Upper lobe of left lung (tissue), 4 donors: ENCODE results near the gene CACNB4.

Experiments
- EP300 ChIP-seq, 4 donors: sonication (generic); formaldehyde crosslinking; IDR thresholded peaks; one replicate each; pipeline ENCODE4 v1.5.1; 2017; ENCODE audit warnings: antibody characterized with exemption in 4 of 4, control low read depth in 2 of 4
- POLR2A ChIP-seq, 4 donors: fragments of 450-650 bp; IDR thresholded peaks; one replicate each; pipeline ENCODE4 v1.5.1; 2016 to 2017; ENCODE audit warnings: antibody characterized with exemption in 4 of 4, mild to moderate bottlenecking in 2 of 4
- POLR2AphosphoS5 ChIP-seq, 2 donors: sonication (generic); formaldehyde crosslinking; IDR thresholded peaks; one replicate each; pipeline ENCODE4 v1.5.1; 2017; ENCODE audit warnings: antibody characterized with exemption in 2 of 2
- TF ChIP-seq, protein P1 (sequence below), 6 experiments: fragments of 450-650 bp in 4 of 6; fragments of 200-600 bp in 2 of 6; sonication (generic) in 2 of 6; IDR thresholded peaks; one replicate each; pipeline ENCODE4 v1.5.1; 2016 to 2019; ENCODE audit warnings: antibody characterized with exemption in 6 of 6

- TF ChIP-seq, protein P1, sequence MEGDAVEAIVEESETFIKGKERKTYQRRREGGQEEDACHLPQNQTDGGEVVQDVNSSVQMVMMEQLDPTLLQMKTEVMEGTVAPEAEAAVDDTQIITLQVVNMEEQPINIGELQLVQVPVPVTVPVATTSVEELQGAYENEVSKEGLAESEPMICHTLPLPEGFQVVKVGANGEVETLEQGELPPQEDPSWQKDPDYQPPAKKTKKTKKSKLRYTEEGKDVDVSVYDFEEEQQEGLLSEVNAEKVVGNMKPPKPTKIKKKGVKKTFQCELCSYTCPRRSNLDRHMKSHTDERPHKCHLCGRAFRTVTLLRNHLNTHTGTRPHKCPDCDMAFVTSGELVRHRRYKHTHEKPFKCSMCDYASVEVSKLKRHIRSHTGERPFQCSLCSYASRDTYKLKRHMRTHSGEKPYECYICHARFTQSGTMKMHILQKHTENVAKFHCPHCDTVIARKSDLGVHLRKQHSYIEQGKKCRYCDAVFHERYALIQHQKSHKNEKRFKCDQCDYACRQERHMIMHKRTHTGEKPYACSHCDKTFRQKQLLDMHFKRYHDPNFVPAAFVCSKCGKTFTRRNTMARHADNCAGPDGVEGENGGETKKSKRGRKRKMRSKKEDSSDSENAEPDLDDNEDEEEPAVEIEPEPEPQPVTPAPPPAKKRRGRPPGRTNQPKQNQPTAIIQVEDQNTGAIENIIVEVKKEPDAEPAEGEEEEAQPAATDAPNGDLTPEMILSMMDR (IDR thresholded peaks at IDR 0.05): no peak
- TF ChIP-seq EP300 (IDR thresholded peaks at IDR 0.05) (no peak), POLR2AphosphoS5 (IDR thresholded peaks at IDR 0.05) (no peak), POLR2A (IDR thresholded peaks at IDR 0.05) (no peak)
These were observed 120.1 kb downstream of the CACNB4 start for GRCh38 chr2:151978709-151979108.
